H1 (cell line): ENCODE results near the gene TAF6.

ENCODE experiments used
- BRCA1 ChIP-seq: IDR thresholded peaks from 2 replicates; pipeline ENCODE4 v1.6.1; 2012; ENCODE audit warnings: low read depth, low read length, improper control_type of control experiment
- EZH2 ChIP-seq: fragments of 200-600 bp; sonication (generic); IDR thresholded peaks from 2 replicates; pipeline ENCODE4 v1.7.1; 2012; ENCODE audit warnings: low read depth, mild to moderate bottlenecking, moderate library complexity, low read length, inconsistent platforms; ENCODE audit not compliant: severe bottlenecking
- PHF8 ChIP-seq: fragments of 200-600 bp; sonication (generic); conservative IDR thresholded peaks from 2 replicates; pipeline ENCODE4 v1.7.1; 2012; ENCODE audit warnings: low read depth, mild to moderate bottlenecking, inconsistent platforms, low read length, moderate library complexity
- POLR2A ChIP-seq, 2 experiments: IDR thresholded peaks; 1 replicate in 1 of 2; 2 replicates in 1 of 2; pipeline ENCODE4 v1.6.1; 2011; ENCODE audit warnings: low read depth in 2 of 2, low read length in 2 of 2, mild to moderate bottlenecking in 2 of 2; ENCODE audit errors: control extremely low read depth in 1 of 2

DNA sequence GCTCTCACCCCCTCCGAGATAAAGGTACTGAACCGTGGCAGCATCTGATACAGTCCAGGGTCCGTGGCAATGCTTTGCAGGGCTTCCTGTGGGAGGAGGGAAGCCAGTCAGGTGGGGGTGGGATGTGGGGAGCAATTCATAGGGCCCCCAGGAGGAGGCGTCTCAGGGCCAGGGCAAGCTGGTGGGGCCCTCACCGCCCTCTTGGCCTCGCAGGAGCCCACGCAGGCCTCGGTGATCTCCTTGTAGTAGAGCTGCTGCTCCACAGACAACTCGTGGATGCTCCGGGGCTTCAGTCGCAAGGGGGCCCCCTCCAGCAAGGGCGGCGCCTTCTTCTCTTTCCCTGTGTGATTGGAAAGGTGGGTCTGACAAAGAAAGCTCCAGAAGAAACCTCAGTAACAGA, 7.2 kb downstream of the TAF6 start:
- no peak for TF ChIP-seq PHF8
- TF ChIP-seq POLR2A (IDR thresholded peaks at IDR 0.05; ENCODE audit: control extremely low read depth in 1 of 2, low read depth in 2 of 2, low read length in 2 of 2), result no peak
- no peak for TF ChIP-seq EZH2
- no peak for TF ChIP-seq BRCA1
